GM19463 (cell line): ENCODE data around the gene UBXN6.
A peak's percentile ranks its signal among the peaks of the same experiment; 100 is the strongest.

Source experiments
- ATAC-seq: cut with Tn5 transposase; IDR thresholded peaks from one replicate; pipeline ENCODE4 v1.9.1; 2021; ENCODE audit warnings: mild to moderate bottlenecking, moderate library complexity; ENCODE audit not compliant: unreplicated experiment

Gene UBXN6

DNA sequence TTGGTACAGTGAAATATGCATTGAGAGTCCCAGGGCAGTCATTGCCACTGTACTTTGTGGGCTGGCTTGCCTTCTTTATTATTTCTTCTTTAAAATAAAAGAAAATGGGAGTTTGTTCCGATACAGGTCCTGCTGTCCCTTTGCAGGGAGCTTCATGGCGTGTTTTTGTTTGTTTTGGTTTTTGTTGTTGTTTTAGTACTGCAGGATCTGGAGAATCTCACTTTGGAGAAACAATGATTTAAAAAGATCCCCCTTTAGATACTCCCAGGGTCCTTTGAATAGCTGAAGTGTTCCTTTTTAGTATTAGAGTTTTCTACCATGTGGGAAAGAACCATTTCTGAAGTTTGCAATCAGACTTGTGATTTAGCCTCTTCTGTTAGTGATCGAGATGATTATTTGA, 44.0 kb downstream of the UBXN6 start:
- no peak for ATAC-seq

DNA sequence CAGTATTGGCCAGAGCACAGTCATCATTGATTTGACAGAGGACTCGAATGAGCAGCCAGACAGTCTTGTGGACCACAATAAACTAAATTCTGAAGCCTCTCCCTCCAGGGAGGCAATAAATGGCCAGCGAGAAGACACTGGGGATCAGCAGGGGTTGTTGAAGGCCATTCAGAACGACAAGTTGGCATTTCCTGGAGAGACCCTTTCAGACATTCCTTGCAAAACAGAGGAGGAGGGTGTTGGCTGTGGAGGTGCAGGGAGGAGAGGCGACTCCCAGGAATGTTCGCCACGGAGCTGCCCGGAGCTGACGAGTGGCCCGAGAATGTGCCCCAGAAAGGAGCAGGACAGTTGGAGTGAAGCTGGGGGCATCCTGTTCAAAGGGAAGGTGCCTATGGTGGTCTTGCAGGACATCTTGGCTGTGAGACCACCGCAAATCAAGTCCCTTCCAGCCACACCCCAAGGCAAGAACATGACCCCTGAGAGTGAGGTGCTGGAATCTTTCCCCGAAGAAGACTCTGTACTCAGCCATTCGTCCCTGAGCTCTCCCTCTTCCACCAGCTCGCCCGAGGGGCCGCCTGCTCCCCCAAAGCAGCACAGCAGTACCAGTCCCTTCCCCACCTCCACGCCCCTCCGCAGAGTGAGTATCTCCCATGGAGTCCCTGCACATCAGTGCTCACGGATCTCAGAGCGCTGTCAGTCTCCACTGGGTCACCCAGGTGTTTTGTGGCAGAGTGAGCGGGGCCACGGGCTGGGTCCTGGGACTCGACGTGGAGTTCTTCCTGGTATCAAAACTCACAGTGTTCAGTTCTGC, 48.3 kb downstream of the UBXN6 start:
- no peak for ATAC-seq

DNA sequence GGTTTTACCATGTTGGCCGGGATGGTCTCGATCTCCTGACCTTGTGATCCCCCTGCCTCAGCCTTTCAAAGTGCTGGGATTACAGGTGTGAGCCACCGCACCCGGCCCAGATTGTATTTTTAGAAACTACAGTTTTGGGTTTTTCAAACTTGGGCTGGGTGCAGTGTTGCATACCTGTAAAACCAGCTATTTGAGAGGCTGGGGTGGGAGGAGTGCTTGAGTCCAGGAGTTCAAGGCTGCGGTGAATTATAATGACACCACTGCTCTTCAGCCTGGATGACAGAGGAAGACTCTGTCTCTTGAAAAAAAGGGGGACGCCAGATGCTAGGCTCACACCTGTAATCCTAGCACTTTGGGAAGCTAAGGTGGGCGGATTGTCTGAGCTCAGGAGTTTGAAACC, 51.0 kb downstream of the UBXN6 start:
- ATAC-seq = no peak

DNA sequence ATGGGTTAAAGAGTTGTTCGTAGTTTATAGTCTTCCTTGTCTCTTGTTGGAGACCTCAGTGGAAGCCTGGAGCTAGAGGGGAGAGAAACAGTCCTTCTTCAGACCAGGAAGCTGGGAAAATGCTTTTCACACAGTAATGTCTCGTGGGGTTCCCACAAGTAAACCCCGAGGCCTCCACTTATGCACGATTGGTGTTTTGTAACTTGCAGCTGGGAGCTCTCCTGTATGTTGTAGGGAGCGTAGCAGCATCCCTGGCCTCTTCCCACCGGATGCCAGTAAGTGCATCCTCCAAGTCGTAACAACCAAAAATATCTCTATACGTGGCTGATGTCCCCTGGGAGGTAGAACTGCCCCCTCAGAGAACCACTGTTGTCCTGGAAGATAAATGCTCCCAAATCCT, 51.6 kb downstream of the UBXN6 start:
- no peak for ATAC-seq

DNA sequence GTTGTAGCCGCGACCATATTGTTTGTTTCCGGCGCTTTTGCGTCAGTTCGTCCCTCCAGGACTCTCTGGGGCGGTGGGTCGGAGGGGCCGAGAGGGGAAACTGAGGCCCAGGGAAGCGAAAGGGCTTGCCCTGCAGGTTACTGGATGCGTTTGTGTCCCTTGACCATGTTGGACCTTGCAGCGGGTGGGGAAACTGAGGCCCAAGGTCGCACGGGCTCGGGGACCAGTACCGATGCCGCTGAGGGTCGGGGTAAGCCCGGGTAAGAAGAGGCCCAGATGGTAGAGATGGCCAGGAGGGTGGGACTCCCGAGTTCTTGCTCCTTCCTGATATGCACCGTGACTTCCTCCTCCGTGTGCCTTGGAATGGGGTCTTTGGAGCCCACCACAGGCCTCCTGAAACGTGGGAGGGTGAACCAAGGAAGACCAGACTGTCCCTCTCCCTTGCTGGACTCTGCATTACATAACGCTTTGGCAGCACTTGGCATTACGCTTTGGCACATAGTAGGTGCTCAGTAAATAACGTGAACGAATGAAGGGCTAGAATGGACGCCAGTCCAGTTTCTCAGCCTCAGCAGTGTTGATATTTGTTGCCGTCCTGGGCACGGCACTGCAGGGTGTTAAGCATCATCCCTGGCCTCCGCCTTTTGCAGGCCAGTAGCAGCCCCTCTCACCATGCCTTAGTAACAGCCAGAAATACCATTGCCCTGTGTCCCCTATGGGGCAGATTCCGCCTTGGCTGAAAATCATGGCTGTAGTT, 54.4 kb downstream of the UBXN6 start:
- no peak for ATAC-seq

DNA sequence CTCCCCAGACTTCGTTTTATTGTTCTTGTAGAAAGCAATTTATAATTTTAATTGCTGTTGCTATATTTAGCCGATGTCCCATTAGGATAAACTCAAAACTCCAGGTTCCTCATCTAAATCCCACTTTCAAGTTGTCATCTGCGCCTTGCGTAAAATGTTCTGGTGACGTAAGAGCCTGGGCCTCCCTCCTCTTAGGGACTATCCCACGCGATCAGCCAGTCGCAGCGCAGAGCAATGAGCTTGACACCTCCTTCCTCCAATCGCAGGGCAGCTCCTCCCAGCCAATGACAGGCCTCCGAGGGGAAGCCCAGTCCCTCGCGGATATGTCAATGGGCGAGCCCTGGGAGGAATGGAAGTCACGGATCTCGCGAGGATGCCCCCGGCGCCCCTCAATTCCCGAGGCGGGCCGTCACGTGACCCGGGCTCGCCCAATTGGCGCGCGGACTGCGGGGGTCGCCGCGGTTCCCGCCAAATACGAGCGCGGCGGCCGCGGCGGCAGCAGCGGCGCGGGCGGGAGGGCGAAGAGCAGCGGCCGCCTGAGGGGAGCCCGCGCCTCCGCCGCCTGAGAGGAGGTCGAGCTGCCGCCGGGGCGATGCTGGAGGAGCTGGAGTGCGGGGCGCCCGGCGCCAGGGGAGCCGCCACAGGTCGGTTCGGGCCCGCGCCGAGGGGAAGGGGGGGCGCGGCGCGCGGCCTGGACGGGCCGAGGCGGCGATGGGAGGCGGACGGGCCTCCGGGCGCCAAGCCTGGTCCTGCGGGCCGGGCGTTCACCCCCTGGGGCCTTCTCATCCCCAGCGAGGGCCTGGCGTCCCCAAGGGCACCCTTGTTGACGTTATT, 55.2 kb downstream of the UBXN6 start, which contains the start of gene CHAF1A:
TSS of gene CHAF1A (plus strand) at position 470 of the 834 bp plus-strand sequence. CDS start at position 593, 123 bp downstream.
- peak; percentile 80 for ATAC-seq

DNA sequence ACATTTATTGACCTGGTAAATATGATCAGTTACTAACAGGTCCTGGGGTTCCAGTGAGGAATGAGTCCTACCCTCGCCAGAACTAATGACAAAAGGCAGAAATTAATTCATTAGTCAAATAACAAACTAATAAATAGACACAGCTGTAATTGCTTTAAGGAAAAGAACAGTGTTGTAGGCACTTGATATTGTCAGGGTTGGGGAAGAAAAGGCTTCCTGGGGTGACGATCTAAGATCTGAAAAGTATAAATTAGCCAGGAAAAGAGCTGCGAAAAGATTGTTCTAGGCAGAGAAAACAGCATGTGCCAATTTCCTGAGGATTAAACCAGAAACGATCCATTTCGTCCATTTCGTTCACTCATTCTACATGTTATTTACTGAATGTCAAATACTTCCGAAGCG, 55.8 kb downstream of the UBXN6 start:
- no peak for ATAC-seq

DNA sequence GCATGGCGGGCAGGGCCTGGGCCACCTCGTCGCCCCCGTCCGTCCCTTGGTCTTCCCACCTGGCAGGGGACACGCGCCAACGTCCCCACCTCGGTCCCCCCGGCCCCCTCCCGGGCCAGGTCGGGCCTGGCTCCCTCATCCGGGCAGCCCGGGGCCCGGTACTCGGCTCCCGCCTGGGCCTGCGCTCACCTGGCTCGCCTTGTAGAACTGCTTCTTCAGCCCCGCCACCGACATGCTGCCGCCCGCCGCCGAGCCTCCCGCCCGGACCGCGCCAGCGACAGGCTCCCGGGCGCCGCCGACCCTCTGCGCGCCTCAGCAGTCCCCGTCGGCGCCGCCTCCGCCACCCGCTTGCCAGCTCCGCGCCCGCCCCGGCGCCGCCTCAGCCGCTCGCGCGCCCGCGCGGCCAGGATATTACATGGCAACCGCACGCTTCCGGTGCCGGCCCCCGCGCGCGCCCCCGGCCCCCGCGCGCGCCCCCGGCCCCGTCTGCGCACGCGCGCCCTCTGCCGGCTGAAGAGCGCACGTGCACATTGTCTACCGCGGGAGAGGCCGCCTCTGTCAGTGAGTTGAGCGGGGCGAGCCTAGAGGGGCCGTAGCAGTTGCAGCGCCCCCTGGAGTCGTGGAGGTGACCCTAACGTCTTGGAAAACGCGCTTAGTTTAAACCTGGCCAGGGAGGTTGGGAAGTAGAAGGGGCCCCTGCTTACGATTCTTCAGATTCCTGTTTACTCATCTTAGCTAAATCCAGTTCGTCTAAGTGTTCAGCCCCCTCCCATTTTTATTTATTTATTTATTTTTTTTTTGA, 57.3 kb downstream of the UBXN6 start, which contains the start of gene SH3GL1:
TSS of gene SH3GL1 (minus strand) at position 413 of the 802 bp plus-strand sequence. CDS start at position 234, 179 bp downstream.
- peak; percentile 55 for ATAC-seq

DNA sequence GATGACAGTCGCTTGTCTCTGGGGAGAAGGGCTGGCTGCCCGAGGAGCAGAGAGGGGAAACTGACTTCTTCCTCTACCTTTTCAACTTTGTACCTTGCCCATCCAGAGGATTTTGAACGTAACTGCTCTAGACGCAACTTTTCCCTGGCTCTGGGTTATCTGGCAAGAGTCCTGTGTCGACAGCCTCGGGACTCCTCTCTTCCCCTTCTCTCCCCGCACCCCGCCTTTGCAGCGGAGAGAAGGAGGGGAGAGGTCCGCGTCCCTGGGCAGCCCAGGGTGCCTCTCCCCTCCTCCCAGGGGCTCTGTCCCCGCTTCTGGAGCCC, 57.8 kb downstream of the UBXN6 start:
- no peak for ATAC-seq

DNA sequence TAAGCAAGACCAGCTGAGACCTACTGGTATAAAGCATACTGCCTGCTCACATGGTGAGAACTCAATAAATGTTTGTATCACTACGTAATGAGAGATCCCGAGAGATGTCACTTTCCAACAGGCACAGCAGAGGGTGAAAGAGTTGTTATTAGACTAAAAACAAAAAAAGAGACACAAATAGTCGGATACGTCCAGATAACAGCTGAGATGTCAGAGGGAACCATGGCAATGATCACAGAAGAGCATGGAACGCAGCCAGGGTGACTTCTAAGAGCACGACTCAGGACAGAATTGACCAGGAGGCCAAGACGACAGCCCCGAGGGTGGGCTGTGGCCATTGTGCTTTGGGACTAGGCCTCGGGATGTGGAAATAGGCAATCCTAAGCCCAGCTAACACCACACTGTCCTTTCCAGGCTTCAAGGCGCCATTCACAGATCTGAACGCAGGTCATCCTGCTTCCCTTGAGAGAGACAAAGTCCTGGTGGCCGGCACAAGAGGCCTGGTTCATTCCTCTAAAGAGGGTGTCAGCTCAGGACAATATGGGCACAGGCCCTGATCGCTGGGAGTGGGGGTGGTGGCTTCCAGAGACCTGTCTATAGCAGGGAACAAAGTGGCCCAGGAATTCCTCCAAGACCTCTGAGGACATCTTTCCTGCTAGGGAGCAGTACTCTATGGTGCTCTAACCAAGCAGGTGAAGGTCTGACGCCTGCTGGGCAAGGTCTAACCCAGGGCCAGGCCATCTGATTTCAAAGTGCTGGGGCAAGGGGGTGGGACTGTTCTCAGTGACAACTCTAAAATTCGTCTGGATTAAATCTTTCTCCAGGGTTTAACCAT, 60.4 kb downstream of the UBXN6 start:
- no peak for ATAC-seq
